ENCODE data around the gene ZFP57.

The ZFP57 gene

DNA sequence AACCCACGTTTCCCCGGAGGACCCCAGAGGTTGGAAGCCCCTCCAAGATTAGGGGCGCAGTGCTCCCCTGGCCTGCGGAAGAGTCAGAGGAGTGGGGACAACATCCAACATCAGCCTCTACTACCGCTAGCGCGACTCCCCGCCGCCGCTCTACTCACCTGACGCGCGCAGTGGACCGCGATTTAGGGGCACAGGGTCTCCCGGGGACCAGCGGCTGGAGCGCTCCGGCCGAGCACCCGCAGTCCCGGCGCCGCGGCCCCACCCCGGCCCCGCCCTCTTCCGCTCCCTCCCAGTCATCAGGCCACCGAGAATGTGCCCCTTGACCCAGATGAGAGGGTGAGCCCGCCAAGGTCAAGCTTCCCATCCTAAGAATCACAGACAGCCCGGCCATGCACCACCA, at the start of gene ZFP57:
TSS of gene ZFP57 (minus strand) at position 249 of the 400 bp plus-strand sequence. CDS start 4,149 bp downstream, outside the sequence.
- TF ChIP-seq, protein P1, sequence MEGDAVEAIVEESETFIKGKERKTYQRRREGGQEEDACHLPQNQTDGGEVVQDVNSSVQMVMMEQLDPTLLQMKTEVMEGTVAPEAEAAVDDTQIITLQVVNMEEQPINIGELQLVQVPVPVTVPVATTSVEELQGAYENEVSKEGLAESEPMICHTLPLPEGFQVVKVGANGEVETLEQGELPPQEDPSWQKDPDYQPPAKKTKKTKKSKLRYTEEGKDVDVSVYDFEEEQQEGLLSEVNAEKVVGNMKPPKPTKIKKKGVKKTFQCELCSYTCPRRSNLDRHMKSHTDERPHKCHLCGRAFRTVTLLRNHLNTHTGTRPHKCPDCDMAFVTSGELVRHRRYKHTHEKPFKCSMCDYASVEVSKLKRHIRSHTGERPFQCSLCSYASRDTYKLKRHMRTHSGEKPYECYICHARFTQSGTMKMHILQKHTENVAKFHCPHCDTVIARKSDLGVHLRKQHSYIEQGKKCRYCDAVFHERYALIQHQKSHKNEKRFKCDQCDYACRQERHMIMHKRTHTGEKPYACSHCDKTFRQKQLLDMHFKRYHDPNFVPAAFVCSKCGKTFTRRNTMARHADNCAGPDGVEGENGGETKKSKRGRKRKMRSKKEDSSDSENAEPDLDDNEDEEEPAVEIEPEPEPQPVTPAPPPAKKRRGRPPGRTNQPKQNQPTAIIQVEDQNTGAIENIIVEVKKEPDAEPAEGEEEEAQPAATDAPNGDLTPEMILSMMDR (conservative IDR thresholded peaks at IDR 0.05; ENCODE audit: low read depth, low read length) = no peak
- Histone ChIP-seq H3K4me3 (IDR thresholded peaks at IDR 0.05; ENCODE audit: insufficient read depth, low read depth, low read length) (no peak within 1 kb of the TSS), H2AFZ (ENCODE audit: low read depth) (no peak within 1 kb of the TSS)

DNA sequence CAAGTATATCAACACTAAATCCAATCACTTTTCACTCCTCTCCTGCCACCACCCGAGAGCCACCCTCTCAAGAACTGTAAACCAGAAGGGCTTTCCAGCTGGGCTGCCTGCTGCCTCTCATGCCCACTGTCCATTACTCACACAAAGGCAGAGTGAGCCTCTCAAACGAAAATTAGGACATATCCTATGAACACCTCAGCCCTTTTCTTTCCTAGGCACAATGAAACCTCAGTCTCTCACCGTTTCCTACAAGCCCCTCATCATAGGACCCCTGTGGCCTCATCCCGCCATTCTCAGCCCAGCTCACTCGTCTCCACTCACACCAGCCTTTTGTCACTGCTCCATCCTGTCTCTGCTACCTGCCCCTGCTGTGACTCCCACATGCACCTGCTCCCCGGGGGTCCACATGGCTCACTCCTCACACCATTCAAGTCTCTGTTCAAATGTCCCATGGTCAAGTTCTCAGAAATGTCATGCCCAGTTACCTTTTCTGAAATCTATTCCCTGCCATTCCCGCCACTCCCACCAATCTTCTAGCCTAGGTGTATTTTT, 49.7 kb upstream of the ZFP57 start:
- Histone ChIP-seq H3K27ac (no peak overlapping the region), H3K4me1 (ENCODE audit: low read depth, poor library complexity, severe bottlenecking) (no peaks in the 10 kb centered on the region), H3K36me3 (ENCODE audit: insufficient read depth) (no peaks in the 10 kb centered on the region), H3K4me2 (no peak overlapping the region), H3K27me3 (ENCODE audit: insufficient read depth, low read depth) (no peaks in the 10 kb centered on the region), H4K20me1 (ENCODE audit: insufficient read depth) (no peaks in the 10 kb centered on the region), H3K79me2 (ENCODE audit: insufficient read depth, low read depth) (no peaks in the 10 kb centered on the region), H3K9ac (no peak overlapping the region), H2AFZ (ENCODE audit: low read depth) (no peak overlapping the region), H3K4me3 (IDR thresholded peaks at IDR 0.05; ENCODE audit: insufficient read depth, low read depth, low read length) (no peak overlapping the region)
- TF ChIP-seq, protein P1 (conservative IDR thresholded peaks at IDR 0.05; ENCODE audit: low read depth, low read length) = no peak

More for the DNA sequence above, at the start of gene ZFP57:
- H3K27ac ChIP-seq = no peak within 1 kb of the TSS
- no peak within 1 kb of the TSS for H3K4me2 ChIP-seq
- H4K20me1 ChIP-seq (ENCODE audit: insufficient read depth) = no peaks in the 10 kb centered on the region
- peaks cover 10% of the 10 kb centered on the region for H3K4me1 ChIP-seq (ENCODE audit: low read depth, poor library complexity, severe bottlenecking)
- no peak within 1 kb of the TSS for H3K9ac ChIP-seq
- no peaks in the 10 kb centered on the region for H3K27me3 ChIP-seq (ENCODE audit: insufficient read depth, low read depth)
- H3K79me2 ChIP-seq (ENCODE audit: insufficient read depth, low read depth) = no peaks in the 10 kb centered on the region
- no peaks in the 10 kb centered on the region for H3K36me3 ChIP-seq (ENCODE audit: insufficient read depth)

DNA sequence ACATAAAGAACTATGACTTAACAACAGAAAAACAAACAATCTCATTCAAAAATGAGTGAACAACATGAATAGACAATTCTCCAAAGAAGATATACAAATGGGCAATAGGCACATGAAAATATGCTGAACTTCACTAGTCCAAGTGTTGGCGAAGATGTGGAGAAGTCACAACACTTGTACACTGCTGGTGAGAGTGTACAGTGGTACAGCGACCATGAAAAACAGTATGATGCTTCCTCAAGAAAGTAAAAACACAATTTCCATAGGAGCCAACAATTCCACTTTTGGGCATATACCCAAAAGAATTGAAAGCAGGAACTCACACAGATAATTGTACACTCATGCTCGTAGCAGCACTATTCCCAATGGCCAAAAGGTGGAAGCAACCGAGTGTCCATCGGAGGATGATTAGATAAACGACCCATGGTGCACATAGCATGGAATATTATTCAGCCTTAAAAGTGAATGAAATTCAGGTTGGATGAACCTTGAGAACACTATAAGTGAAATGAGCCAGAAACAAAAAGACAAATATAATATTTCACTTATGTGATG, 48.9 kb upstream of the ZFP57 start:
- Histone ChIP-seq H3K9ac (no peak overlapping the region), H3K4me3 (IDR thresholded peaks at IDR 0.05; ENCODE audit: insufficient read depth, low read depth, low read length) (no peak overlapping the region), H3K4me2 (no peak overlapping the region), H3K79me2 (ENCODE audit: insufficient read depth, low read depth) (no peaks in the 10 kb centered on the region), H3K27me3 (ENCODE audit: insufficient read depth, low read depth) (no peaks in the 10 kb centered on the region), H3K4me1 (ENCODE audit: low read depth, poor library complexity, severe bottlenecking) (no peaks in the 10 kb centered on the region), H2AFZ (ENCODE audit: low read depth) (no peak overlapping the region), H3K36me3 (ENCODE audit: insufficient read depth) (no peaks in the 10 kb centered on the region), H3K27ac (no peak overlapping the region), H4K20me1 (ENCODE audit: insufficient read depth) (no peaks in the 10 kb centered on the region)
- TF ChIP-seq, protein P1 (conservative IDR thresholded peaks at IDR 0.05; ENCODE audit: low read depth, low read length) = no peak

DNA sequence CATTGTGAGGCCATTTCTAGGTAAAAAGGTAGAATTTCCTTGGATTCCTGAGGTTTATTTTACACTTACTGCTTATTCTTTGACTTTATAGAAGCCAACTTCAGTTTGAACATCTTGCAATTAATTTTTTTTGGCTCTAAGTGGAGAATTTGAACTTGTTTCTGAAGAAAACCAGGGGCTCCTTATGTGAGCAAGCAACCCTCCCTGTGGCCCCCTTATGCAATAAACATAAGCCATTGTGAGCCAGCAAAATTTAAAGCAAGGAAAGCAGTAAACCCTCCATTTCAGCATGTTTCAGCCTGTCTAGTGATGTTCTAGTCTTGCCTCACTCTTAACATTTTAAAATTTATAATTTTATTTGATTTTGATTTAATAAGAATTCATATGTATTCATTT, 47.9 kb upstream of the ZFP57 start:
- H3K79me2 ChIP-seq (ENCODE audit: insufficient read depth, low read depth) = no peaks in the 10 kb centered on the region
- H3K4me1 ChIP-seq (ENCODE audit: low read depth, poor library complexity, severe bottlenecking) = no peaks in the 10 kb centered on the region
- H4K20me1 ChIP-seq (ENCODE audit: insufficient read depth) = no peaks in the 10 kb centered on the region
- no peak overlapping the region for H2AFZ ChIP-seq (ENCODE audit: low read depth)
- no peak overlapping the region for H3K9ac ChIP-seq
- no peak overlapping the region for H3K4me2 ChIP-seq
- TF ChIP-seq, protein P1 (conservative IDR thresholded peaks at IDR 0.05; ENCODE audit: low read depth, low read length) = no peak
- H3K27me3 ChIP-seq (ENCODE audit: insufficient read depth, low read depth) = no peaks in the 10 kb centered on the region
- no peak overlapping the region for H3K4me3 ChIP-seq (IDR thresholded peaks at IDR 0.05; ENCODE audit: insufficient read depth, low read depth, low read length)
- H3K27ac ChIP-seq = no peak overlapping the region
- no peaks in the 10 kb centered on the region for H3K36me3 ChIP-seq (ENCODE audit: insufficient read depth)
